PFSK-1 (cell line): ENCODE measurements around the gene SYTL5.

Experiments used
- FOXP2 ChIP-seq: optimal IDR thresholded peaks from 2 replicates; pipeline ENCODE3; 2011; ENCODE audit warnings: borderline replicate concordance, control low read depth, inconsistent platforms; ENCODE audit not compliant: insufficient read depth; ENCODE audit errors: extremely low read length, extremely low read depth
- POLR2AphosphoS5 ChIP-seq: IDR thresholded peaks from 2 replicates; pipeline ENCODE4 v1.6.1; 2012; ENCODE audit warnings: low read depth, mild to moderate bottlenecking, control low read depth, low read length, moderate library complexity
- TAF1 ChIP-seq: IDR thresholded peaks from 2 replicates; pipeline ENCODE4 v1.6.1; 2012; ENCODE audit warnings: low read length, control low read depth, borderline replicate concordance; ENCODE audit not compliant: insufficient read depth
- TF ChIP-seq, protein P1 (sequence below), 2 experiments: IDR thresholded peaks; 2 replicates each; pipeline versions ENCODE4 v1.6.1 to v1.8.0; 2011 to 2012; ENCODE audit warnings: low read depth in 2 of 2, low read length in 2 of 2, control low read depth in 1 of 2, inconsistent platforms in 1 of 2, mild to moderate bottlenecking in 1 of 2, moderate library complexity in 1 of 2; ENCODE audit not compliant: insufficient read depth in 1 of 2

DNA sequence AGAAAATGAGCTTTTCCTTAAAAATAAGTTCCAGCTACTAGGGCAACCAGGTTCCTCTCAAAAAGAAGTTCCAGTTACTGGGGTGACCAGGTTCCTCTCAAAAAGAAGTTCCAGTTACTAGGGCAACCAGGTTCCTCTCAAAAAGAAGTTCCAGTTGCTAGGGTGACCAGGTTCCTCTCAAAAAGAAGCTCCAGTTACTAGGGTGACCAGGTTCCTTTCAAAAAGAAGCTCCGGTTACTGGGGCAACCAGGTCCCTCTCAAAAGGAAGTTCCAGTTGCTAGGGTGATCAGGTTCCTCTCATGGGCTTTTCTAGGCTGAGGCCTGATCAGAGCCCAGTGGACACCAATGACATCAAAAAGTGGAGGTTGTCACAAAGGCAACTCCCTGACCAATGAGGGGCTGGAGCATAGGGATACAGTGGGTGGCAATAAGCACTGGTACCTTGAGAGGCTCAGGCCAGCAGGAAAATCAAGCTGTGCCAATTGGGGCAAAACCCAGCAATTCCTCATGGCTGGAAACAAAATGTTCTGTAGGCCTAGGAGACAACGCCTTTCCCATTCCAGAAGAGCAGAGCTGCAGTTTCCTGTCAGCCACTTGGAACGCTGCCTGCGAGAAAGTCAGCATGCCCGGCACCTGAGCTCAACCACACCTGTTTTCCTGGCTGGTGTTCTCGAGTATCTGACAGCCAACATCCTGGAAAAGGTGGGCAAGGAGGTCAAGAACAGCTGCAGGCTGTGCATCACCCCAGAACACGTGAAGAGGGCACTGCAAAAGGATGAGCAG, 12.3 kb upstream of the SYTL5 start:
- TF ChIP-seq POLR2AphosphoS5 (no peak), TAF1 (no peak), FOXP2 (no peak)
- TF ChIP-seq, protein P1, sequence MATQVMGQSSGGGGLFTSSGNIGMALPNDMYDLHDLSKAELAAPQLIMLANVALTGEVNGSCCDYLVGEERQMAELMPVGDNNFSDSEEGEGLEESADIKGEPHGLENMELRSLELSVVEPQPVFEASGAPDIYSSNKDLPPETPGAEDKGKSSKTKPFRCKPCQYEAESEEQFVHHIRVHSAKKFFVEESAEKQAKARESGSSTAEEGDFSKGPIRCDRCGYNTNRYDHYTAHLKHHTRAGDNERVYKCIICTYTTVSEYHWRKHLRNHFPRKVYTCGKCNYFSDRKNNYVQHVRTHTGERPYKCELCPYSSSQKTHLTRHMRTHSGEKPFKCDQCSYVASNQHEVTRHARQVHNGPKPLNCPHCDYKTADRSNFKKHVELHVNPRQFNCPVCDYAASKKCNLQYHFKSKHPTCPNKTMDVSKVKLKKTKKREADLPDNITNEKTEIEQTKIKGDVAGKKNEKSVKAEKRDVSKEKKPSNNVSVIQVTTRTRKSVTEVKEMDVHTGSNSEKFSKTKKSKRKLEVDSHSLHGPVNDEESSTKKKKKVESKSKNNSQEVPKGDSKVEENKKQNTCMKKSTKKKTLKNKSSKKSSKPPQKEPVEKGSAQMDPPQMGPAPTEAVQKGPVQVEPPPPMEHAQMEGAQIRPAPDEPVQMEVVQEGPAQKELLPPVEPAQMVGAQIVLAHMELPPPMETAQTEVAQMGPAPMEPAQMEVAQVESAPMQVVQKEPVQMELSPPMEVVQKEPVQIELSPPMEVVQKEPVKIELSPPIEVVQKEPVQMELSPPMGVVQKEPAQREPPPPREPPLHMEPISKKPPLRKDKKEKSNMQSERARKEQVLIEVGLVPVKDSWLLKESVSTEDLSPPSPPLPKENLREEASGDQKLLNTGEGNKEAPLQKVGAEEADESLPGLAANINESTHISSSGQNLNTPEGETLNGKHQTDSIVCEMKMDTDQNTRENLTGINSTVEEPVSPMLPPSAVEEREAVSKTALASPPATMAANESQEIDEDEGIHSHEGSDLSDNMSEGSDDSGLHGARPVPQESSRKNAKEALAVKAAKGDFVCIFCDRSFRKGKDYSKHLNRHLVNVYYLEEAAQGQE (IDR thresholded peaks at IDR 0.05; ENCODE audit: insufficient read depth in 1 of 2, low read depth in 2 of 2, low read length in 2 of 2): no peak
